Measurements from ENCODE around the gene LMX1B. TPM values are rescaled to one million over a fixed set of nuclear protein-coding genes. Genes with fewer than 3 reads are reported as not detected.

LMX1B gene
- total and polyA plus RNA-seq, 7 donors = 0.01 to 0.26 (median 0.08) TPM; not detected in 1

- intact Hi-C loops (cut with DNase I) = loop anchor here in 1 of 2 donors (5.0 kb wide), 1 partner anchor 80 kb away; no protein-coding TSS in a partner anchor
- no peak for TF ChIP-seq CTCF (IDR thresholded peaks at IDR 0.05)
- no peaks in the 10 kb centered on the region for H3K36me3 ChIP-seq (ENCODE audit: insufficient read depth in 1 of 2, low read depth in 1 of 2)
- H3K4me1 ChIP-seq = peaks cover 13% of the 10 kb centered on the region
- H3K4me3 ChIP-seq = peak overlapping the region; percentile 60
- H3K27ac ChIP-seq = no peak overlapping the region
- no peaks in the 10 kb centered on the region for H3K9me3 ChIP-seq
- ATAC-seq (peak in 2 of 4 donors; percentile 10 to 28), DNase-seq (no peak)
- 2 to 3% (median 3%) methylated on average over 37 to 54 of the region's 54 CpGs for WGBS, 3 donors
- peaks cover 3 to 84% (median 43%) of the 10 kb centered on the region in 3 donors for H3K27me3 ChIP-seq (ENCODE audit: insufficient read depth in 3 of 3, low read length in 2 of 3)
These were observed 1.4 kb upstream of the LMX1B start for GRCh38 chr9:126612326-126612812.

- H3K9me3 ChIP-seq = no peaks in the 10 kb centered on the region
- no peaks in the 10 kb centered on the region for H3K36me3 ChIP-seq (ENCODE audit: insufficient read depth in 1 of 2, low read depth in 1 of 2)
- no peak overlapping the region for H3K27ac ChIP-seq
- H3K4me3 ChIP-seq = peak overlapping the region; percentile 60
- ATAC-seq (no peak), DNase-seq (no peak)
- WGBS, 3 donors = 2 to 3% (median 3%) methylated on average over 57 to 68 of the region's 68 CpGs
- TF ChIP-seq CTCF (IDR thresholded peaks at IDR 0.05) = no peak
- intact Hi-C loops (cut with DNase I) = loop anchor here in 1 of 2 donors (5.0 kb wide), 1 partner anchor 79 kb away; no protein-coding TSS in a partner anchor
- peaks cover 3 to 89% (median 46%) of the 10 kb centered on the region in 3 donors for H3K27me3 ChIP-seq (ENCODE audit: insufficient read depth in 3 of 3, low read length in 2 of 3)
- peaks cover 13% of the 10 kb centered on the region for H3K4me1 ChIP-seq
These were observed 701 bp upstream of the LMX1B start for GRCh38 chr9:126612813-126613641.

- Histone ChIP-seq H3K27ac (no peak overlapping the region), H3K9me3 (no peaks in the 10 kb centered on the region), H3K36me3 (ENCODE audit: insufficient read depth in 1 of 2, low read depth in 1 of 2) (no peaks in the 10 kb centered on the region), H3K4me3 (no peak overlapping the region), H3K27me3 (ENCODE audit: insufficient read depth in 3 of 3, low read length in 2 of 3) (peaks cover 3 to 90% (median 52%) of the 10 kb centered on the region in 3 donors), H3K4me1 (peaks cover 13% of the 10 kb centered on the region)
- ATAC-seq (no peak), DNase-seq (no peak)
- 1 to 7% (median 1%) methylated on average over 3 to 53 of the region's 64 CpGs for WGBS, 3 donors
- intact Hi-C loops (cut with DNase I) = loop anchor here in 1 of 2 donors (5.0 kb wide), 1 partner anchor 78 kb away; no protein-coding TSS in a partner anchor
- no peak for TF ChIP-seq CTCF (IDR thresholded peaks at IDR 0.05)
These were observed 343 bp downstream of the LMX1B start for GRCh38 chr9:126614088-126614454.

- no peak for TF ChIP-seq CTCF (IDR thresholded peaks at IDR 0.05)
- no peak for ATAC-seq
- Histone ChIP-seq H3K27ac (no peak overlapping the region), H3K27me3 (ENCODE audit: insufficient read depth in 3 of 3, low read length in 2 of 3) (peaks cover 3 to 91% (median 51%) of the 10 kb centered on the region in 3 donors), H3K4me1 (peaks cover 13% of the 10 kb centered on the region), H3K36me3 (ENCODE audit: insufficient read depth in 1 of 2, low read depth in 1 of 2) (no peaks in the 10 kb centered on the region), H3K9me3 (no peaks in the 10 kb centered on the region), H3K4me3 (peak overlapping the region; percentile 30)
- intact Hi-C loops (cut with DNase I) = loop anchor here in 1 of 2 donors (5.0 kb wide), 1 partner anchor 78 kb away; no protein-coding TSS in a partner anchor
- 3 to 4% (median 3%) methylated on average over 59 to 65 of the region's 65 CpGs for WGBS, 3 donors
- DNase-seq = no peak
These were observed 922 bp downstream of the LMX1B start for GRCh38 chr9:126614455-126615244.
